Activated gamma-delta T cell treated with anti-CD3 and anti-CD28 coated beads, Interleukin-2, amount 50 U/mL, for 16 hours (primary cell): Measurements from ENCODE around the gene CRYGN.
A peak's percentile ranks its signal among the peaks of the same experiment; 100 is the strongest.

Experiments
- DNase-seq: peaks from one replicate; pipeline ENCODE4 v3.0.0-alpha.2; 2020; ENCODE audit warnings: low read depth

The CRYGN gene

GRCh38 chr7:151438864-151439601 lies 908 bp downstream of the CRYGN start:
- no peak for DNase-seq

- no peak for DNase-seq
Measured at GRCh38 chr7:151437866-151438516, 1.9 kb downstream of the CRYGN start.

DNA sequence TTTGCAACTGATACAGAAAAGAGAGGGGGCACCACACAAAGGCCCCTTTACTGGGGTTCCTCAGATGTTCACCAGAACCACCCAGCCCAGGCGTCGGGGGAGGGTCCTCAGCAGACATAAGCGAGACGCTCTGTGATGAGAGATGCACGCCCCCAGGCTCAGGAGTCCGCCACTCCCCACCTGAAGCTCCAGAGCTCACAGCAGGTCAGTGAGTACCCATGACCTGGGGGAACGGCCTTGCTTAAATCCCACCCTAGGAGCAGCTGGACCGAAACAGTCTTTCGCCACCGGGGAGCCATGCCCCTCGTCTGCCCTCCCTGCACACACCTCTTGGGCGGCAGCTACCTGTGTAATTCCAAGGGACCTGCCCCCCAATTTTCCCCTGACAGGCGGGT lies 2.8 kb downstream of the CRYGN start:
- no peak for DNase-seq

DNA sequence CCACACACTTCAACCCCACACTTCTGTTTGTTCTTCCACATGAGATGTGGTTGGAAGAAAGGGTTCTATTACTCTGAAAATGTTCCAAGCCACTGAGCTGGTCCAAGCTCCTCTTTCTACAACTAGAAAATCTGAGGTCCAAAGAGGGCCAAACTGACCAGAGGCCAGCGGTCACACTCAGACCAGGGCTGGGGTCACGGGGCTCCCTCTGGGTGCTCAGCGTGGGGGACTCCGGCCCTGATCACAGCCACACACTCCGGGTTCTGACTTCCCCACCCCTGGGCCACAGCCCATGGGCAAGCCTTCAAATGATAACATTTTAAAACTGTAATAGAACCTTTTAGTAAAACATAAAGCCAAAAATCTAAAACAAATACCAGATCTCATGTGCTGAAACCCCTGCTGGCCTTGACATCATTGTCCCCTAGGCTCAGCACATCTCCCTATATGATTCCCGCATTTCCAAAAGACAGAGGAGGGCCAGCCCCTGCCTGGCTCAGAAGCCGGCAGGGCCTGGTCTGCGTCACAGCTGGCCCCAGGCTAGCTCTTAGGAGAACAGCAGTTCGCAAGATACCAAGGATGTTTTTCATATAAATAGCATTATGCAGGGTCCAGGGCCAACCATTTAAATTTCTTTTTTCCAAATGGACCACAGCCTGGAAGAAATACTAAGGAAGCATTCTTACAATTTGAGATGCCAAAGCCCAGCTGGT lies 3.3 kb downstream of the CRYGN start:
- no peak for DNase-seq

- no peak for DNase-seq
Measured at GRCh38 chr7:151435971-151436370, 4.0 kb downstream of the CRYGN start.

- no peak for DNase-seq
Measured at GRCh38 chr7:151435103-151435916, 4.6 kb downstream of the CRYGN start.

DNA sequence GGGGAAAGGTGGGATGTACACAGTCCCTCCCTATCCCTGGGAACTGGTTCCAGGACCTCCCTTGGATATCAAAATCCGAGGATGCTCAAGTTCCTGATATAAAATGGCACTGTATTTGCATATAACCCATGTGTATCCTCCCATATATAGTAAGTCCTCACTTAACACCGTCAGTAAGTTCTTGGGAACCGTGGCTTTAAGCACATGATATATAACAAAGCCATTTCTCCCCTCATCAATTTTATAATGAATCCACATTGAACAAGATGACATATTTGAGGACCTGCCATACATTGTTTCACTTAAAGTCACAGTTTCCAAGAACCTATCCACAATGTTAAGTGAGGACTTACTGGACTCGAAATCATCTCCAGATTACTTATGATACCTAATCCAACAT lies 5.4 kb downstream of the CRYGN start:
- no peak for DNase-seq

GRCh38 chr7:151433721-151434400 lies 6.1 kb downstream of the CRYGN start:
- DNase-seq: no peak

DNA sequence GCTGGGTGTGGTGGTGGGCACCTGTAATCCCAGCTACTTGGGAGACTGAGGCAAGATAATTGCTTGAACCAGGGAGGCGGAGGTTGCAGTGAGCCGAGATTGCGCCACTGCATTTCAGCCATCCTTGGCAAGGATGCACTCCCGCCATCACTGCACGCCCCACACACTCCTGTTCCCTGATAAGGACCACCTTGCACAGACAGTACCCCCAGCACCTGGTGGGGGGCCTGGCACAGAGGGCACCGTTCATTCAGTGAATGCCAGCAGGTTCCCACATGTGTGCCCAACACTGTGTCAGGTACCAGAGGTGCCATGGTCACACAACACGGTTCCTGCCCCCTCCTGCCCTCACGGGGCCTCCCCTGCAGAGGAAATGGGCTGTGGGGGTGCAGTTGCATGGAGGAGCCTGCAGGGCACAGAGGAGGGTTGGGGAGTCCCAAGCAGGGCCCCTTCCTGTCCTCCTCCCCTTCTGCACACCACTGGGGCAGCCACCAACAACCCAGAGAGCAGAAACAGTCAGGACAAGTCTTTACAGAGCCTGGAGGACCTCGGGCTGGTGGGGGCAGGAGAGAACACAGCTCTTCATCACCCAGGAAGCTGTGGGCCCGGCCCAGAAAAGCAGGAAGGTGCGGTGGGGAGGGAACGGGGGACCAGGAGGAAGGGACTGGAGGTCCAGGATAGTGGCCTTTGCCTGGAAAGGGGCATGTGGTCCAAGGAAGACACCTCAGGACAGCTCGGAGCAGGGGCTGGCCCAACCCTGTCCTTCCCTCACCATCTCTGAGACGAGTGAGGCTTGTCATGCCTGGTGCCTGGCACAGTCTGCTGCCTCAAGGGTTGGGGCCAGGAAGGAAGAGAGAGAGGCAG lies 7.1 kb downstream of the CRYGN start:
- peak; percentile 47 for DNase-seq

DNA sequence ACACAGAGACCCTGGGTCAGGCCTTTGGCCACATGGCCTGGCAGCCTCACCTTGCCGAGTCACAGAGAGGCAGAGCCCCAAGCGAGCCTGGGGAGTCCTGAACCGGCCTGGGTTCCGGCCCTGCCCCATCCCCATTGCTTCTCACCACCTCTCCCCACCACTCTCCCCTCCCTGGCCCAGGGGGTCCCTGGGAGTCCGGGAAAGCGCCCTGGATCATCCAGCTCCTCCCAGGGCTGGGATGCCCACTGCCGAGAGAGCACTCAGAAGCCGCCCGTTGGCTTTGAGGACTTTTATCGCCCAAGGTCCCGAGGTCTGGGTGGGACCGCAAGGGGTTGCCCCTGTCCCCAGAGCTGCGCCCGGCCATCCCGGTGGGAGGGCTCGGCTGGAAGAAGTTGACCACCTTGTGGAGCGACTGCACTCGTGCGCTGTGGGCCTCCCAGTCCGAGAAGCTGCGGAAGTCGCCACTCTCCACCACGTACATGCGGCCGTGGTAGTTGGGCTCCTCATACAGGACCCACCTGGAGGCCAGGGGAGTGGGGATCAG lies 8.1 kb downstream of the CRYGN start:
- no peak for DNase-seq

GRCh38 chr7:151431281-151431767 lies 8.6 kb downstream of the CRYGN start:
- no peak for DNase-seq

DNA sequence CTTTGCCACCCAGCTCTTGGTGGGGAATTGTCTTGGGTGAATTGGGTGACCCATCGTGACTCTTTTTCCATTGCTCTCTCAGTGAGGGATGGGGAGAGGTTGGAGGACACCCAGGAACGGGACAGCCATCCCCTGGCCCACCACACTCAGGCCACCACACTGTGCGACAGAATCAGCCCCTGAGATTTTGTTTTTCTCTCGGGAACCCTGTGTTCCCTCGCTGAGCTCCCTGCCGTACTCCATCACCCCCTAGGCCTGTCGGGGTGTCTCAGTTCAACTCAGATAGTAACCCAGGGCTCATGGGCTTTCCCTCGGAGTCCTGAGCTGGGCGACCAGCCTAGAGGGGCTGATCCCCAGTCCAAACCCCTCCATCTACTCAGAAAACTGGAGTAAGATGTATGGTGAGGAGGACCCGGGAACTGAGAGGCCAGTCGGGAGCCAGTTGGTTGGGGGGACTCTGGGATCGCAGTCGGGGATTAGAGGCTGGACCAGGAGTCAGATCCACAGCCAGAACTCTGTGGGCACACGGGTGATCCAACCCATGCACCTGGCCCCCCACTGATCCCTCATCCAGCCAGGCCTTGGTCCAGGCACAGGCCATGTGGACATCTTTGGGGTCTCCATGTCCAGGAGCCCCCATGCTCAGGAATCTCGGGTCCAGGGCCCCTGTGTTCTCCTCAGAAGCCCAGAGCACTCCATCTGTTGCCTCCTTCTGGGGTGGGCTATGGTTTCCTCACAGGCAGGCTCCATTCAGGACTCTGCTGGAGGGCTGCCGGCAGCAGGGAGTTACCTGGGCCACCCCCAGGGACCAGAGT lies 9.3 kb downstream of the CRYGN start:
- no peak for DNase-seq

- no peak for DNase-seq
Measured at GRCh38 chr7:151429560-151430331, 10.2 kb downstream of the CRYGN start.

DNA sequence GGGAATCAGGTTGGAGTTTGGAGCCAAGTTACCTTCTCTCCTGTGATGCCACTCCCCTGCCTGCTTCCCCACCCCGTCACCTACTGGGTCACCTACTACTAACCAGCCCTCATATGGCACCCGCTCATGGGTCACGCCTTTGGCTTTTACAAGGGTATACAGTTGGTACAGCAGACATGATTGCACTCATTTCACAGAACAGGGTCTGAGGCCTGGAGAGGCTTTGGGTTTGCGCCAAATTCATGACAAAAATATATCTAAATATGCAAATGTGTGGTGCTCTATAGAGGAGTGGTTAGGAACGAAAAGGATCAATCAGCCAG lies 10.7 kb downstream of the CRYGN start:
- DNase-seq: no peak

- DNase-seq: no peak
Measured at GRCh38 chr7:151428378-151429236, 11.3 kb downstream of the CRYGN start.

- DNase-seq: no peak
Measured at GRCh38 chr7:151427705-151428377, 12.1 kb downstream of the CRYGN start.
